IMR-90 (cell line): ENCODE data around the gene OR10J1. TPM values are rescaled to one million over a fixed set of nuclear protein-coding genes. Genes with fewer than 3 reads are reported as not detected.

Source experiments
- ATAC-seq: fragments of 200-7000 bp; cut with Tn5 transposase; 2 replicates; pipeline ENCODE4 v1.9.1; 2020; ENCODE audit warnings: low read depth, mild to moderate bottlenecking, moderate library complexity
- BruUV-seq: library from RNA; stranded (reverse); fragments of 400-500 nt; replicated peaks from 2 replicates; lab custom pipeline; 2021; lab: Mats Ljungman, UMichigan
- CTCF ChIA-PET: fragments of 300-600 bp; formaldehyde crosslinking; extraction: SDS; loops from one replicate; lab custom pipeline; 2021; ENCODE audit warnings: antibody characterized with exemption; lab: Yijun Ruan, JAX
- POLR2A ChIA-PET: fragments of 300-600 bp; sonication (Branson Sonifier 250); formaldehyde crosslinking; loops from one replicate; lab custom pipeline; 2022; ENCODE audit warnings: antibody characterized with exemption; ENCODE audit not compliant: unreplicated experiment; lab: Charles Lee
- DNase-seq: peaks from one replicate; pipeline ENCODE4 v3.0.0; 2013
- H2AFZ ChIP-seq: replicated peaks from 2 replicates; pipeline ENCODE3; 2013; ENCODE audit warnings: low read length, mild to moderate bottlenecking; ENCODE audit not compliant: poor library complexity
- H2AK5ac ChIP-seq: 2 replicates; pipeline ENCODE4 v1.6.1; 2013; ENCODE audit warnings: low read depth, low read length, inconsistent platforms
- H2AK9ac ChIP-seq: replicated peaks from 2 replicates; pipeline ENCODE3; 2013; ENCODE audit warnings: mild to moderate bottlenecking, low read depth, low read length, moderate library complexity; ENCODE audit not compliant: poor library complexity
- H2BK120ac ChIP-seq: 2 replicates; pipeline ENCODE4 v1.6.1; 2013; ENCODE audit warnings: low read depth, low read length, inconsistent platforms
- H2BK15ac ChIP-seq: 3 replicates; pipeline ENCODE4 v1.6.1; 2013; ENCODE audit warnings: low read depth, low read length, inconsistent platforms
- H2BK20ac ChIP-seq: 2 replicates; pipeline ENCODE4 v1.6.1; 2013; ENCODE audit warnings: low read depth, mild to moderate bottlenecking, inconsistent platforms, low read length, moderate library complexity
- H2BK5ac ChIP-seq: 2 replicates; pipeline ENCODE4 v1.6.1; 2013; ENCODE audit warnings: mild to moderate bottlenecking, low read depth, low read length, inconsistent platforms; ENCODE audit not compliant: poor library complexity, severe bottlenecking
- H3K14ac ChIP-seq: replicated peaks from 2 replicates; pipeline ENCODE4 v1.6.1; 2013; ENCODE audit warnings: low read depth, low read length, inconsistent platforms
- H3K18ac ChIP-seq: 2 replicates; pipeline ENCODE4 v1.6.1; 2013; ENCODE audit warnings: low read depth, low read length, control low read depth
- H3K23ac ChIP-seq: 2 replicates; pipeline ENCODE4 v1.6.1; 2013; ENCODE audit warnings: low read depth, low read length, inconsistent platforms
- H3K27ac ChIP-seq: 2 replicates; pipeline ENCODE4 v1.5.1; 2013; ENCODE audit warnings: mild to moderate bottlenecking, control low read depth, low read length; ENCODE audit not compliant: insufficient read depth
- H3K27me3 ChIP-seq: 2 replicates; pipeline ENCODE4 v1.6.1; 2013; ENCODE audit warnings: low read length; ENCODE audit not compliant: control insufficient read depth, insufficient read depth
- H3K36me3 ChIP-seq: 2 replicates; pipeline ENCODE4 v1.6.1; 2013; ENCODE audit warnings: low read length, mixed read lengths; ENCODE audit not compliant: control insufficient read depth, insufficient read depth
- H3K4ac ChIP-seq: 2 replicates; pipeline ENCODE4 v1.6.1; 2013; ENCODE audit warnings: low read depth, low read length, inconsistent platforms
- H3K4me1 ChIP-seq: 2 replicates; pipeline ENCODE4 v1.6.1; 2013; ENCODE audit warnings: low read length, mixed read lengths; ENCODE audit not compliant: control insufficient read depth, insufficient read depth
- H3K4me2 ChIP-seq: 2 replicates; pipeline ENCODE4 v1.6.1; 2013; ENCODE audit warnings: low read depth, mild to moderate bottlenecking, control low read depth, low read length, moderate library complexity
- H3K4me3 ChIP-seq: 2 replicates; pipeline ENCODE4 v1.5.1; 2013; ENCODE audit warnings: low read depth, mild to moderate bottlenecking, control low read depth, low read length, moderate library complexity; ENCODE audit not compliant: insufficient read depth
- H3K56ac ChIP-seq: 2 replicates; pipeline ENCODE4 v1.6.1; 2013; ENCODE audit warnings: low read length, inconsistent platforms; ENCODE audit not compliant: insufficient read depth; ENCODE audit errors: extremely low read depth
- H3K79me1 ChIP-seq, 2 experiments: 2 replicates each; pipeline ENCODE4 v1.6.1; 2013; ENCODE audit warnings: low read length in 2 of 2, inconsistent platforms in 1 of 2, low read depth in 1 of 2
- H3K9ac ChIP-seq: 2 replicates; pipeline ENCODE4 v1.6.1; 2013; ENCODE audit warnings: low read depth, low read length, control low read depth
- H3K9me1 ChIP-seq: 2 replicates; pipeline ENCODE4 v1.6.1; 2013; ENCODE audit warnings: low read length, inconsistent platforms; ENCODE audit not compliant: insufficient read depth
- H3K9me3 ChIP-seq: 2 replicates; pipeline ENCODE4 v1.6.1; 2013; ENCODE audit warnings: low read length; ENCODE audit not compliant: control insufficient read depth, insufficient read depth
- H4K20me1 ChIP-seq: 2 replicates; pipeline ENCODE4 v1.6.1; 2013; ENCODE audit warnings: low read length, inconsistent platforms; ENCODE audit not compliant: insufficient read depth
- H4K5ac ChIP-seq: 2 replicates; pipeline ENCODE4 v1.6.1; 2013; ENCODE audit warnings: mild to moderate bottlenecking, low read depth, low read length, control low read depth
- H4K8ac ChIP-seq, 2 experiments: 2 replicates each; pipeline ENCODE4 v1.6.1; 2013; ENCODE audit warnings: low read depth in 2 of 2, low read length in 2 of 2, control low read depth in 1 of 2, inconsistent platforms in 1 of 2
- H4K91ac ChIP-seq: 2 replicates; pipeline ENCODE4 v1.6.1; 2013; ENCODE audit warnings: low read depth, low read length, inconsistent platforms; ENCODE audit not compliant: insufficient read depth
- MAZ ChIP-seq: IDR thresholded peaks from 2 replicates; pipeline ENCODE4 v1.6.1; 2012; ENCODE audit warnings: low read depth, mild to moderate bottlenecking, low read length, improper control_type of control experiment, moderate library complexity, borderline replicate concordance
- MXI1 ChIP-seq: IDR thresholded peaks from 2 replicates; pipeline ENCODE4 v1.6.1; 2012; ENCODE audit warnings: low read depth, mild to moderate bottlenecking, low read length, moderate library complexity, borderline replicate concordance
- RCOR1 ChIP-seq: IDR thresholded peaks from 2 replicates; pipeline ENCODE4 v1.6.1; 2012; ENCODE audit warnings: mild to moderate bottlenecking, low read length, improper control_type of control experiment; ENCODE audit not compliant: insufficient replicate concordance
- WGBS, 2 experiments: methylation state at CpG; one replicate each; pipeline versions ENCODE4 v1.1.5 to v1.1.7; 2013; ENCODE audit warnings: missing lambda C conversion rate in 2 of 2; ENCODE audit not compliant: insufficient read length in 1 of 2; ENCODE audit errors: extremely low coverage in 2 of 2; 5-methylcytosine and 5-hydroxymethylcytosine counted together
- dilution Hi-C: fragments of 300-500 bp; cut with HindIII; formaldehyde crosslinking; loops from one replicate; pipeline ENCODE4 v1.14.3; 2018; ENCODE audit warnings: low sequenced_read_pairs; ENCODE audit not compliant: unreplicated experiment
- in situ Hi-C: fragments of 300-500 bp; cut with MboI; formaldehyde crosslinking; loops from 3 replicates; pipeline ENCODE4 v1.14.3; 2019; ENCODE audit warnings: low sequenced_read_pairs, inconsistent platforms, mixed read lengths
- intact Hi-C: fragments of 100-400 bp; cut with micrococcal nuclease; formaldehyde crosslinking; loops from 2 replicates; pipeline ENCODE4 v1.10.0; 2022
- polyA plus RNA-seq, 3 experiments: library from polyadenylated mRNA; depleted of rRNA; stranded (reverse); fragments of >200 nt; gene quantifications; 2 replicates each; pipeline ENCODE4 v1.2.3, GENCODE V29; 2012; ENCODE audit warnings: low replicate concordance in 1 of 3
- total RNA-seq: library from RNA; depleted of rRNA; stranded (reverse); fragments of >200 nt; gene quantifications from 2 replicates; pipeline ENCODE4 v1.2.3, GENCODE V29; 2012

Gene OR10J1
- total and polyA plus RNA-seq, 2 of the 4 experiments (the other 2 are of a cell fraction), result not detected

DNA sequence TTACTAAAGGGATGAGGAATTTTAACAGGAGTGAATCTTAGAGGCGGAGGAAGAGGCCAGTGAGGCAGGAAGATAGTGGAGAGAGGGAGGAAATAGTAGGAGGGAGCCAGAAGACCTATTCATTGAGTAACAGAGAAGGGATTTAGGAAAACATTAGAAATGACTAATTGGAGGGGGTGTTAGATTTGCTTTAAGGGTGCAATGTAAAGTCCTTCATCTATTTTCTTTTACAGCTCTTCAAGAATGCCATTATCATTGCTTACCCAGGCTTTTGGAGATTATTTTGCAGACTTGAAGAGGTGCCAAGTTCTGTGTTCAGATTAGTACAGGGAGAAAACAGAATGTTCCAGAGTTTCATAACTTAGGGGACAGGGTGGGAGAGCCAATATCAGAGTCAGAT lies 33.8 kb downstream of the OR10J1 start:
- TF ChIP-seq MXI1 (no peak), MAZ (no peak), RCOR1 (no peak)
- Histone ChIP-seq H2AFZ (no peak overlapping the region), H4K8ac (no peak overlapping the region), H3K9me3 (peaks cover 2% of the 10 kb centered on the region; the same call in 1 of the 2 replicates), H2AK5ac (no peak overlapping the region), H3K4me3 (no peak overlapping the region), H3K56ac (no peak overlapping the region), H3K9ac (no peak overlapping the region), H4K91ac (no peak overlapping the region), H3K79me1 (no peaks in the 10 kb centered on the region), H2BK120ac (no peak overlapping the region), H3K27me3 (no peaks in the 10 kb centered on the region), H3K36me3 (no peaks in the 10 kb centered on the region), H3K4me2 (no peak overlapping the region), H3K27ac (no peak overlapping the region), H4K5ac (no peak overlapping the region), H3K18ac (no peak overlapping the region), H2BK5ac (no peak overlapping the region), H3K4ac (no peak overlapping the region), H4K20me1 (no peaks in the 10 kb centered on the region), H3K4me1 (no peaks in the 10 kb centered on the region), H2AK9ac (no peak overlapping the region), H3K23ac (no peak overlapping the region), H3K14ac (no peak overlapping the region), H3K9me1 (no peaks in the 10 kb centered on the region), H2BK15ac (no peak overlapping the region), H2BK20ac (no peak overlapping the region)
- dilution Hi-C loops (no loop called here), in situ Hi-C loops (no loop called here), intact Hi-C loops (no loop called here)
- no peak for DNase-seq
- 33% methylated on average over 1 of the region's 1 CpG; no CpG with 5 or more reads in 1 of the 2 experiments for WGBS, 2 experiments
- no peak for ATAC-seq
- POLR2A ChIA-PET, result no interaction called here
- CTCF ChIA-PET, result no interaction called here
- BruUV-seq, result no TSS peak
